CD4-positive, alpha-beta T cell treated with Interferon alpha-2 for 1 hour (primary cell): ENCODE data around the gene IGF2BP2.
"Not testable (repeated sequence)": the region's sequence is repeated elsewhere in the genome, so short reads cannot be mapped to it uniquely, and the experiment has no call there.

ENCODE experiments used
- DNase-seq, 2 donors: peaks; one replicate each; pipeline ENCODE4 v3.0.0-alpha.2; 2020 to 2022

Gene IGF2BP2

GRCh38 chr3:185825006-185825638 lies at the start of gene IGF2BP2:
Gene IGF2BP2, minus strand, starts transcription at chr3:185825042. Its CDS starts 82 bp downstream, at chr3:185824960.
- peak; percentile 49 for DNase-seq

DNA sequence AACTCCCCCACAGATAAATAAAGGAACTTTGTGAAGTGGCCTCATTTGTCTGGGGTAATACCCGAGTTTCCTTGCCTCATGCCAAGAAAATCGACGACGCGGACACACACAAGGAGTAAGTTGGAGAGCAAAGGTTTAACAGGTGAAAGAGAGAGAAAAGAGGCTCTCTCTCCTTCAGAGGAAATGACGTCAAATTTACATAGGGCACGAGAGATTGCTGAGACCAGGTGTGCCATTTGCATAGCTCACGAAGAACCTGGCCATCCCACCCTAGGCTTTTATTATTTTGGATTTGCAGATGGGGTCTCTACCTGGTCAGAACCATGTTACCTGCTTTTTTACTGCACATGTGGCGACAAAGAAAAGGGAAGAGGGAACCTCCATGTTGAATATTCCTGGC lies 49.3 kb upstream of the IGF2BP2 start:
- DNase-seq: no peak

DNA sequence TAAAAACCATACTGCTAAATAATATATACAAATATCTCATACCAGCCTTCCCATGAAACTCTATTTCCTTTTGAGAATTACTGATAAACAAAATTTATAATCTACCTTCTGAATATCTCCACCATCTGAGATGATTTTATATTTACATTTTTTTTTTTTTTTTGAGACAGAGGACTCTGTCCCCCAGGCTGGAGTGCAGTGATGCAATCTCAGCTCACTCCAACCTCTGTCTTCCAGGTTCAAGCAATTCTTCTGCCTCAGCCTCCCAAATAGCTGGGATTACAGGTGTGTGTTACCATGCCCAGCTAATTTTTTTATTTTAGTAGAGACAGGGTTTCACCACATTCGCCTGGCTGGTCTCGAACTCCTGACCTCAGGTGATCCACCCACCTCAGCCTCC lies 42.8 kb upstream of the IGF2BP2 start:
- DNase-seq: no peak

- no peak for DNase-seq
These were observed 42.2 kb upstream of the IGF2BP2 start for GRCh38 chr3:185866995-185867394.

GRCh38 chr3:185866555-185866954 lies 41.7 kb upstream of the IGF2BP2 start:
- no peak for DNase-seq

- no peak for DNase-seq
These were observed 40.4 kb upstream of the IGF2BP2 start for GRCh38 chr3:185865247-185865646.

GRCh38 chr3:185864767-185865166 lies 39.9 kb upstream of the IGF2BP2 start:
- no peak for DNase-seq

DNA sequence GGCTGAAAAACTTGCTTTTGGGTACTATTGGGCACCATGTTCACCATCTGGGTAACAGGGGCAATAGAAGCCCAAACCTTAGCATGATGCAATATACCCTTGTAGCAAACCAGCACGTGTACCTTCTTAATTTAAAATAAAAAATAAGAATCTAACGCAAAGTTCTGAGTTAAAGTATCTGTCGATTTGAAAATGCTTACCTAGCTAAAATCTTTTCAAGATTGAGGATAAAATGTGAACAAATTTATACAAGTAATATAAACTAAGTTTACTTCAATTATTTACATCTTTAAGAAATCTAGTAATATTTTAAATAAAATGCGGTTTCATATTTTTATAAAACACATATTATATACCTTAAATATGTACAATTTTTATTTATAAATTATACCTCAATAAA lies 38.1 kb upstream of the IGF2BP2 start:
- no peak for DNase-seq

DNA sequence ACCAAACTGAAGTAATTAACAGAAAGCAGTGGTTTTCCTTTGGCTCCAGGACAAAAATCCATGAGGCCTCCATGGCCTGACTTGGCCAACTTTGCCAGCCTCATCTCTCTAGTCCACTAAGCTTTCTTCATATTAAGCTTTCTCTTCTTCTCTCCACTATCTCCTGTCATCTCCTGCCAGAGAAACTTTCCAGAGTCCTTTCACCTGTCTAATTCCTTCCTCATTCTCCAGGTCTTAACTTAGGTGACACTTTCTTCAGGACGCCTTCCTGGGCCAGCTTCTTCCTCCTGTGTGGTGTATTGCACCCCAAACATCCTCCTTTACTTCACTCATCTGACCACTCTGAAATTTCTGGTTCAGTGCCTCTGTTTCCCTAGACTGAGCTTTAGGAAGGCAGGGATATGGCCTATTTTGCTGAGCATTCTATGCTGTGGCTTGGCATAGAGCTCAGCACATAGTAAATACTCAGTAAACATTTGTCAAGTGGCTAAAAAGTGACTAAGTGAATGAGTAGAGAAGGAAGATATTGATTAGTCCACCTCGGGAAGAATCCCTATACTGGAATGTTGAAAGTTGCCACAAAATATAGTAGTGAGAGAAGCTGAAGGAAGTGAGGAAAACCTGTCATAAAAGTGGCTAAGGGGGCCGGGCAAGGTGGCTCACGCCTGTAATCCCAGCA lies 34.6 kb upstream of the IGF2BP2 start:
- no peak for DNase-seq

DNA sequence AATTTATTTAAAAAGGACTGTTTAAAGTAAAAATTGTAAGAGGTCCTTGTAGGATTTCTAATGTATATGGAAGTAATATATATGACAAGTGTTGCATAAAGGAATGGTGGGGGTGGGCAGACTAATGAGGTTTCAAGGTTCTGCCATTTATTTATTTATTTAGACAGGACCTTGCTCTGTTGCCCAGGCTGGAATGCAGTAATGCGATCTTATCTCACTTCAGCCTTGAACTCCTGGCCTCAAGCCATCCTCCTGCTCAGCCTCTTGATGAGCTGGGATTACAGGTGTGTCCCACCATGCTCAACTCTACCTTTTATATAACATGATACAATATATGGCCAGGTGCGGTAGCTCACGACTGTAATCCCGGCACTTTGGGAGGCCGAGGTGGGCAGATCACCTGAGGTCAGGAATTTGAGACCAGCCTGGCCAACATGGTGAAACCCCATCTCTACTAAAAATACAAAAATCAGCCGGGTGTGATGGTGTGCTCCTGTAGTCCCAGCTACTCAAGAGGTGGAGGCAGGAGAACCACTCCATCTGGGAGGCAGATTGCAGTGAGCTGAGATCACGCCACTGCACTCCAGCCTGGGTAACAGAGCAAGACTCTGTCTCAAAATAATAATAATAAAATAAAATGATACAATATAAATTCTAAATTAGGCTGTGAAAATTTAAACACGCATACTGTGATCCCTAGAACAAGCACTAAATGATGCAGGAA lies 33.8 kb upstream of the IGF2BP2 start:
- DNase-seq: no peak

- DNase-seq: no peak
These were observed 32.4 kb upstream of the IGF2BP2 start for GRCh38 chr3:185857208-185857607.

DNA sequence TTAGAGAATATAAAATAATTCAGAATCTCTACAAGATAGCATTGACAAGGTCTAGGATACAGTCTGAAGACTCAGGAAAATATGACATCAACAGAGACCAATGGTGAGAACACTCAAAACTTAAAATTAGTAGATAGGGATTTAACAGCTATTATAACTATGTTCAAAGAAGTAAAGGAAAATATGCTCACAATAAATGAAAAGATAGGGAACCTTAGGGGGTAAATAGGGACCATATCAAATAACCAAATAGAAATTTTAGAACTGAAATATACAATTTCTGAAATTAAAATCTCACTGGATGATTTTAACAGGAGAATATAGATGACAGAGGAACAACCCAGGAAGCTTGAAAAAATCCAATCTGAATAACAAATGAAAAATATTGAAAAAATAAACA lies 31.8 kb upstream of the IGF2BP2 start:
- no peak for DNase-seq

GRCh38 chr3:185853771-185854170 lies 28.9 kb upstream of the IGF2BP2 start:
- DNase-seq: not testable (repeated sequence)

DNA sequence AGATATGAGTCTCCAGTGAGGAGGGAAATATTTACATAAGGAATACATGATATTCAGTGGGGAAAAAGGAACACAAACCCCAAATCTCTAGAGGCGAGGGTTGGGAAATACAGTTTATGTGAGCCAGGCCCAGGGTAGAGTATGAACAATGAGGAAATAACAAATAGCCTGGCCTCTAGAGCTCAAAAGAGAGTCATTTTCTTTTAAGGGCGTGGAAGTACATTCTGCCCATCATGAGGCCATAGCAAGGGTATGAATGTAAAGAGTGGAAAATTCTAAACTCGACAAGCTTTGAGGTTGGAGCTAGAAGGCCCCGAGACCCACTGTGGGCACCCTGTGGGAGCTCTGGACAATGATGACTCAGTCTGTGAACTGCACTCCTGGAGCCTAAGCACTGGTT lies 27.8 kb upstream of the IGF2BP2 start:
- no peak for DNase-seq

DNA sequence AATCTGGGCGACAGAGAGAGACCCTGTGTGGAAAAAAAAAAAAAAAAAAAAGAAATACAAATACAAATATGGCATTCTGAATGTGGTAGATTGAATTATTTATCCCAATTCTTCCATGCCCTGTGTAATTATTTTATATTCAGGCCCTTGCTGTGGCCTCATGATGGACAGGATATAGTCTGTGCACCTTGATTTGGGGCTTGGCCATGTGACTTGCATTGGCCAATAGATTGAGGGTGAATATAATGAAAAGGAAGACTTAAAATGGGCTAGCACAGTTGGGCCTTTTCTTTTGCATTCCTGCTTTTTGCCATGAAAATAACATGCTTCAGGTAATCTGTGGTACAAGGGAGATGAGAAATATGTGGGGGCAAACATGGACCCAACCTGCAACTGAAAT lies 27.1 kb upstream of the IGF2BP2 start:
- no peak for DNase-seq

DNA sequence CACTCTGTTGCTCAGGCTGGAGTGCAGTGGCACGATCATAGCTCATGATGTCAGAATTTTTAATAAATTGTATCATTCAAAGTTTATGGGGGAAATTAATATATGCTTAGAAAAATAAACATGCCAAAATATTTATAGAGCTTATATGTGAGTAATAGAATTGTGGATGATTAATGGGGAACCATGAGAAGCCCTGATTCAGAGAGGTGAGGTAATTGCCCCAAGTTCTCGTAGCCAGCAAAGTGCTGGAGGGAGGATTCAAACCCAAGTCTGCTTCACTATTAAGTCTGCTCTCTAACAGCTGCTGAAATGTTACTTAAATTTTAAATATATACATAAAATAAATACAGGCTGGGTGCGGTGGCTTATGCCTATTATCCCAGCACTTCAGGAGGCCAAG lies 26.2 kb upstream of the IGF2BP2 start:
- DNase-seq: no peak

- no peak for DNase-seq
These were observed 22.7 kb upstream of the IGF2BP2 start for GRCh38 chr3:185847506-185847905.

- DNase-seq: no peak
These were observed 21.2 kb upstream of the IGF2BP2 start for GRCh38 chr3:185846037-185846436.

DNA sequence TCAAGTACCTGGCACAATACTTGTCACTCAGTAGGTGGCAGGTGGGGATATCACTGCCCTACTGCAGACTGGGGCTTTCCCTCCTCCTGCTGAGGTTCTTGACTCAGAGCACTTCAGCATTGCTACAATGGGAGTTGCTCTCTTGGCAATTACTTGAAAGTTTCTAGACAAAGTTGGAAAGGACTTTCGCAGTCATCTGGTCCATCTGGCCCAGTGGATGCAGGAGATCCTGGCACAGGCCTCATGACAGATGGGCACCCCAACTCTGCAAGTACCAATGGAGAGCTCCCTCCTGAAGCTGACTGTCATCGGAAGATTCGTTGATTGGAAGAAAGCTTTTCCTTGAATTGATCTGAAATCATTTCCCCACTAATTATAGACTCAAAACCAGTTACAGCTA lies 19.2 kb upstream of the IGF2BP2 start:
- no peak for DNase-seq

- DNase-seq: no peak
These were observed 18.8 kb upstream of the IGF2BP2 start for GRCh38 chr3:185843635-185844034.

- DNase-seq: no peak
These were observed 18.3 kb upstream of the IGF2BP2 start for GRCh38 chr3:185843126-185843525.

GRCh38 chr3:185842241-185842640 lies 17.4 kb upstream of the IGF2BP2 start:
- no peak for DNase-seq

DNA sequence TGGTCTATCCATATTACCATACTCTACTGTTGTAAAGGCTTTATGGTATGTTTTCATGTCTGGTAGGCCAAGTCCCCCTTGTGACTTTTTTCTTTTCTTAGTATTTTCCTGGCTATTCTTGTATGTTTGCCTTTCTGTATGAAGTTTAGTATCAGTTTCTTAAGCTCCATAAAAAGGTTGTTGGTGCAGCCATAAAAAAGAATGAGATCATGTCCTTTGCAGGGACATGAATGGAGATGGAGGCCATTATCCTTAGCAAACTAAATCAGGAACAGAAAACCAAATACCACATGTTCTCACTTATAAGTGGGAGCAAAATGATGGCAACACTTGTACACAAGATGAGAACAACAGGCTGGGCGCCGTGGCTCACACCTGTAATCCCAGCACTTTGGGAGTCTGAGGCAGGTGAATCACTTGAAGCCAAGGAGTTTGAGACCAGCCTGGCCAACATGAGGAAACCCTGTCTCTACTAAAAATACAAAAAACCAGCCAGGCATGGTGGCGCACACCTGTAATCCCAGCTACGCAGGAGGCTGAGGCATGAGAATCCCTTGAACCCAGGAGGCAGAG lies 13.7 kb upstream of the IGF2BP2 start:
- DNase-seq: not testable (repeated sequence)

DNA sequence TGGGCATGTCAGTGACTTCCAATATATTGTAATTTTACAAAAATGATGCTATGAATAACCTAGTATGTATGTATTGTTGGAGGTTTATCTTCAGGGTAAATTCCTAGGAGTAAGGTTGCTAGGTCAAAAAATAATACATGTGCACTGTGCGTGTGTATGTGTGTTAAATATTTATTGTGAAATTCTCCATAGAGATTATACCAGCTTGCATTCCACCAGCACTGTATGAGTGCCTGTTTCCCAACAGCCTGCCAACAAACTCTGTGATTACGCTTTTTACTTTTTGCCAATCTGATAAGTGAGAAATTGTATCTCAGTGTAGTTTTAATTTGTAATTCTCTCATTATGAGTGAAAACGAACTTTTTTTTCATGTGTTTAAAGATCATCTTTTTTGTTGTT lies 12.6 kb upstream of the IGF2BP2 start:
- DNase-seq: no peak
